Measurements from ENCODE around the gene ELMO3. TPM values are rescaled to one million over a fixed set of nuclear protein-coding genes. Genes with fewer than 3 reads are reported as not detected.
A peak's percentile ranks its signal among the peaks of the same experiment; 100 is the strongest.

The ELMO3 gene
- total and polyA plus RNA-seq, 2 of the 13 experiments (the other 11 are each of a cell fraction or from before 2014, with no cell fraction given): 2.6 to 4.0 TPM

DNA sequence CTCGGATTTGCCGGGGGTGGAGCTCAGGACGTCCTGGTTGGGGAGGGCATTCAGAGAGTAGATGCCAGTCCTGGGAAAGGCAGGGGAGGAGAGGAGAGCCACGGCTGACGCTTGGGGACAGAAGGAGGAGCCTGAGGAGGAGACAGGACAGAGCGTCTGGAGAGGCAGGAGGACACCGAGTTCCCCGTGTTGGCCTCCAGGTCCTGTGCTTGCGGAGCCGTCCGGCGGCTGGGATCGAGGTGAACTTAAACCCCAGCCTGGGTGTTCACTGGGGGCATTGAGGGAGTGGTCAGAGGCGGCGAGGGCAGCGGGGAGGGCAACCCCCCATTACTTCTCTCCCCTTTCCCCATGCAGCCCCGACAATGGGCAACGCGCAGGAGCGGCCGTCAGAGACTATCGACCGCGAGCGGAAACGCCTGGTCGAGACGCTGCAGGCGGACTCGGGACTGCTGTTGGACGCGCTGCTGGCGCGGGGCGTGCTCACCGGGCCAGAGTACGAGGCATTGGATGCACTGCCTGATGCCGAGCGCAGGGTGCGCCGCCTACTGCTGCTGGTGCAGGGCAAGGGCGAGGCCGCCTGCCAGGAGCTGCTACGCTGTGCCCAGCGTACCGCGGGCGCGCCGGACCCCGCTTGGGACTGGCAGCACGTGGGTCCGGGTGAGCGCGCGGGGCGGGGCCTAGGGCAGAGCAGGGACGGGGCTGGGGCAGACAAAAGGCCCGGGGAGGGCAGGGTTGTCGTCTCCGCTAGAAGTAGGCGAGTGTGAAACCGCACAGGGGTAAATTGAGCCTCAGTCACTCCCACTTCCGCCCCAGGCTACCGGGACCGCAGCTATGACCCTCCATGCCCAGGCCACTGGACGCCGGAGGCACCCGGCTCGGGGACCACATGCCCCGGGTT lies 24.9 kb upstream of the ELMO3 start (continued):
- TF ChIP-seq, protein P1, sequence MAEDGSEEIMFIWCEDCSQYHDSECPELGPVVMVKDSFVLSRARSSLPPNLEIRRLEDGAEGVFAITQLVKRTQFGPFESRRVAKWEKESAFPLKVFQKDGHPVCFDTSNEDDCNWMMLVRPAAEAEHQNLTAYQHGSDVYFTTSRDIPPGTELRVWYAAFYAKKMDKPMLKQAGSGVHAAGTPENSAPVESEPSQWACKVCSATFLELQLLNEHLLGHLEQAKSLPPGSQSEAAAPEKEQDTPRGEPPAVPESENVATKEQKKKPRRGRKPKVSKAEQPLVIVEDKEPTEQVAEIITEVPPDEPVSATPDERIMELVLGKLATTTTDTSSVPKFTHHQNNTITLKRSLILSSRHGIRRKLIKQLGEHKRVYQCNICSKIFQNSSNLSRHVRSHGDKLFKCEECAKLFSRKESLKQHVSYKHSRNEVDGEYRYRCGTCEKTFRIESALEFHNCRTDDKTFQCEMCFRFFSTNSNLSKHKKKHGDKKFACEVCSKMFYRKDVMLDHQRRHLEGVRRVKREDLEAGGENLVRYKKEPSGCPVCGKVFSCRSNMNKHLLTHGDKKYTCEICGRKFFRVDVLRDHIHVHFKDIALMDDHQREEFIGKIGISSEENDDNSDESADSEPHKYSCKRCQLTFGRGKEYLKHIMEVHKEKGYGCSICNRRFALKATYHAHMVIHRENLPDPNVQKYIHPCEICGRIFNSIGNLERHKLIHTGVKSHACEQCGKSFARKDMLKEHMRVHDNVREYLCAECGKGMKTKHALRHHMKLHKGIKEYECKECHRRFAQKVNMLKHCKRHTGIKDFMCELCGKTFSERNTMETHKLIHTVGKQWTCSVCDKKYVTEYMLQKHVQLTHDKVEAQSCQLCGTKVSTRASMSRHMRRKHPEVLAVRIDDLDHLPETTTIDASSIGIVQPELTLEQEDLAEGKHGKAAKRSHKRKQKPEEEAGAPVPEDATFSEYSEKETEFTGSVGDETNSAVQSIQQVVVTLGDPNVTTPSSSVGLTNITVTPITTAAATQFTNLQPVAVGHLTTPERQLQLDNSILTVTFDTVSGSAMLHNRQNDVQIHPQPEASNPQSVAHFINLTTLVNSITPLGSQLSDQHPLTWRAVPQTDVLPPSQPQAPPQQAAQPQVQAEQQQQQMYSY (CRISPR knock-in tag; IDR thresholded peaks at IDR 0.05): no peak
- TF ChIP-seq ZNF598 (CRISPR knock-in tag; IDR thresholded peaks at IDR 0.05; ENCODE audit: borderline replicate concordance) (peak; percentile 79; the same call in 1 of the 2 replicates), ZMYM4 (CRISPR knock-in tag; IDR thresholded peaks at IDR 0.05) (peak; percentile 46; the same call in 1 of the 2 replicates), SMAD9 (CRISPR knock-in tag; IDR thresholded peaks at IDR 0.05) (peak; percentile 92; the same call in 1 of the 2 replicates), STAG1 (CRISPR knock-in tag; IDR thresholded peaks at IDR 0.05) (peak; percentile 58), AKAP8 (CRISPR knock-in tag; IDR thresholded peaks at IDR 0.05) (peak; percentile 98), CBX5 (CRISPR knock-in tag; IDR thresholded peaks at IDR 0.05; ENCODE audit: borderline replicate concordance) (peak; percentile 77), GZF1 (CRISPR knock-in tag; IDR thresholded peaks at IDR 0.05) (peak; percentile 84; the same call in 1 of the 2 replicates), ARID3A (IDR thresholded peaks at IDR 0.05; ENCODE audit: low read depth, low read length) (no peak), ZNF101 (CRISPR knock-in tag; IDR thresholded peaks at IDR 0.05; ENCODE audit: borderline replicate concordance, low read depth) (no peak), SNAPC5 (CRISPR knock-in tag; IDR thresholded peaks at IDR 0.05; ENCODE audit: borderline replicate concordance) (no peak), PRMT3 (CRISPR knock-in tag; IDR thresholded peaks at IDR 0.05; ENCODE audit: borderline replicate concordance, low read depth) (peak; percentile 86), ZNF274 (CRISPR knock-in tag; IDR thresholded peaks at IDR 0.05) (peak; percentile 92; the same call in 1 of the 2 replicates), ZNF776 (CRISPR knock-in tag; IDR thresholded peaks at IDR 0.05) (peak; percentile 92), NPAS2 (CRISPR knock-in tag; IDR thresholded peaks at IDR 0.05; ENCODE audit: borderline replicate concordance) (no peak), ZBTB7B (CRISPR knock-in tag; IDR thresholded peaks at IDR 0.05) (peak; percentile 72; the same call in 1 of the 2 replicates), JUND (CRISPR knock-in tag; IDR thresholded peaks at IDR 0.05) (peak; percentile 29; the same call in 1 of the 2 replicates), SOX5 (CRISPR knock-in tag; IDR thresholded peaks at IDR 0.05; ENCODE audit: borderline replicate concordance) (peak; percentile 78; the same call in 1 of the 2 replicates), NAIF1 (CRISPR knock-in tag; IDR thresholded peaks at IDR 0.05; ENCODE audit: borderline replicate concordance) (no peak; the same call in 1 of the 2 replicates)
- TF ChIP-seq, protein P2, sequence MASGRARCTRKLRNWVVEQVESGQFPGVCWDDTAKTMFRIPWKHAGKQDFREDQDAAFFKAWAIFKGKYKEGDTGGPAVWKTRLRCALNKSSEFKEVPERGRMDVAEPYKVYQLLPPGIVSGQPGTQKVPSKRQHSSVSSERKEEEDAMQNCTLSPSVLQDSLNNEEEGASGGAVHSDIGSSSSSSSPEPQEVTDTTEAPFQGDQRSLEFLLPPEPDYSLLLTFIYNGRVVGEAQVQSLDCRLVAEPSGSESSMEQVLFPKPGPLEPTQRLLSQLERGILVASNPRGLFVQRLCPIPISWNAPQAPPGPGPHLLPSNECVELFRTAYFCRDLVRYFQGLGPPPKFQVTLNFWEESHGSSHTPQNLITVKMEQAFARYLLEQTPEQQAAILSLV (CRISPR knock-in tag; IDR thresholded peaks at IDR 0.05; ENCODE audit: borderline replicate concordance): peak; percentile 81; the same call in 1 of the 2 replicates
- TF ChIP-seq, protein P3, sequence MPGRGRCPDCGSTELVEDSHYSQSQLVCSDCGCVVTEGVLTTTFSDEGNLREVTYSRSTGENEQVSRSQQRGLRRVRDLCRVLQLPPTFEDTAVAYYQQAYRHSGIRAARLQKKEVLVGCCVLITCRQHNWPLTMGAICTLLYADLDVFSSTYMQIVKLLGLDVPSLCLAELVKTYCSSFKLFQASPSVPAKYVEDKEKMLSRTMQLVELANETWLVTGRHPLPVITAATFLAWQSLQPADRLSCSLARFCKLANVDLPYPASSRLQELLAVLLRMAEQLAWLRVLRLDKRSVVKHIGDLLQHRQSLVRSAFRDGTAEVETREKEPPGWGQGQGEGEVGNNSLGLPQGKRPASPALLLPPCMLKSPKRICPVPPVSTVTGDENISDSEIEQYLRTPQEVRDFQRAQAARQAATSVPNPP (CRISPR knock-in tag; IDR thresholded peaks at IDR 0.05): peak; percentile 74; the same call in 1 of the 2 replicates

Measured in HepG2 (cell line).